Stimulated activated naive B cell treated with anti-CD40 and anti-IgM and Interleukin-4, amounts not matched to agents 10 μg/mL and 1 μg/mL and 100 μg/mL, for 72 hours (primary cell): ENCODE data around the gene PRR13.
"Not testable (repeated sequence)": the region's sequence is repeated elsewhere in the genome, so short reads cannot be mapped to it uniquely, and the experiment has no call there.

ENCODE experiments used
- ATAC-seq, 2 donors: fragments of 150-1000 bp; cut with Tn5 transposase; replicated peaks; 2 replicates each; pipeline ENCODE4 v1.10.0; 2021; ENCODE audit warnings: moderate library complexity in 1 of 2
- DNase-seq: peaks from one replicate; pipeline ENCODE4 v3.0.0; 2021
- H3K27ac Mint-ChIP-seq: one replicate; pipeline ENCODE4 v1.8.0; 2022; ENCODE audit warnings: mild to moderate bottlenecking, mixed read lengths
- H3K27me3 Mint-ChIP-seq, 2 donors: one replicate each; pipeline ENCODE4 v1.8.0; 2022; ENCODE audit warnings: mixed read lengths in 2 of 2
- H3K36me3 Mint-ChIP-seq, 2 donors: one replicate each; pipeline ENCODE4 v1.8.0; 2022; ENCODE audit warnings: mixed read lengths in 2 of 2, mild to moderate bottlenecking in 1 of 2
- H3K4me1 Mint-ChIP-seq, 2 donors: one replicate each; pipeline ENCODE4 v1.8.0; 2022; ENCODE audit warnings: mixed read lengths in 2 of 2, mild to moderate bottlenecking in 1 of 2
- H3K4me3 Mint-ChIP-seq, 2 donors: one replicate each; pipeline ENCODE4 v1.8.0; 2022; ENCODE audit warnings: mild to moderate bottlenecking in 2 of 2, mixed read lengths in 2 of 2, moderate library complexity in 1 of 2
- H3K9me3 Mint-ChIP-seq, 2 donors: one replicate each; pipeline ENCODE4 v1.8.0; 2022; ENCODE audit warnings: mixed read lengths in 2 of 2, mild to moderate bottlenecking in 1 of 2

PRR13 gene

DNA sequence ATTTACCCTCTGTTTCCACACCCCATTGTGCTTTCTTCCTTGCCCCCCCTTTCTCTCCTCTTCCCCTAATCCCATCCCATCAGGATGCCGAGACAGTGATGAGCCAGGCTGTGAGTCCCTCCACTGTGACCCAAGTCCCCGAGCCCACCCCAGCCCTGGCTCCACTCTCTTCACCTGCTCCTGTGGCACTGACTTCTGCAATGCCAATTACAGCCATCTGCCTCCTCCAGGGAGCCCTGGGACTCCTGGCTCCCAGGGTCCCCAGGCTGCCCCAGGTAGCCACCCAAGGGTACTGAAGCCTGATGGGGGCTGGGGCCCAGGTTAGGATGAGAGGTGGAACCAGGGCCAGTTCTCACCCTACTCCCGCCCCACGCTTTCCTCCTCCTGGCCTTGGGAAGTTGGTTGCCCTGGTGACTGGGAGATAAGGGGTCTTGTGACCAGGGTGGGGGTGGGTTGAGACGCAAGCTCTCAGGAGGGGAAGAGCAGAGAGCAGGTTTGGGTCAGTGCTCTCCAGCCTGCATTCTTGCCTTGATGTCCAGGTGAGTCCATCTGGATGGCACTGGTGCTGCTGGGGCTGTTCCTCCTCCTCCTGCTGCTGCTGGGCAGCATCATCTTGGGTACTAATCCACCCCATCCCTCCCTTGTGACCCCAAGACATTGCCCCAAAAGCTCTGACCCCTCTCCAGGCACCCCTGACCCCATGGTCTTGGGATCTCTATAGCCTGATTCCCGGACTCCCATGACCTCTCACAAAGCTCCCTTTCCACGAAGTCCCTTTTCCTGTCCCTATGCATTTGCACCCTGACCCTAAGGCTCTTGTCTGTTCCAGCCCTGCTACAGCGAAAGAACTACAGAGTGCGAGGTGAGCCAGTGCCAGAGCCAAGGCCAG lies 16.7 kb upstream of the PRR13 start:
- Mint-ChIP-seq H3K9me3 (no peaks in the 10 kb centered on the region), H3K4me1 (peaks cover 10 to 19% of the 10 kb centered on the region in 2 donors), H3K4me3 (no peak overlapping the region), H3K36me3 (no peaks in the 10 kb centered on the region), H3K27me3 (no peaks in the 10 kb centered on the region), H3K27ac (peak overlapping the region; percentile 34)
- DNase-seq (no peak), ATAC-seq (no peak)

DNA sequence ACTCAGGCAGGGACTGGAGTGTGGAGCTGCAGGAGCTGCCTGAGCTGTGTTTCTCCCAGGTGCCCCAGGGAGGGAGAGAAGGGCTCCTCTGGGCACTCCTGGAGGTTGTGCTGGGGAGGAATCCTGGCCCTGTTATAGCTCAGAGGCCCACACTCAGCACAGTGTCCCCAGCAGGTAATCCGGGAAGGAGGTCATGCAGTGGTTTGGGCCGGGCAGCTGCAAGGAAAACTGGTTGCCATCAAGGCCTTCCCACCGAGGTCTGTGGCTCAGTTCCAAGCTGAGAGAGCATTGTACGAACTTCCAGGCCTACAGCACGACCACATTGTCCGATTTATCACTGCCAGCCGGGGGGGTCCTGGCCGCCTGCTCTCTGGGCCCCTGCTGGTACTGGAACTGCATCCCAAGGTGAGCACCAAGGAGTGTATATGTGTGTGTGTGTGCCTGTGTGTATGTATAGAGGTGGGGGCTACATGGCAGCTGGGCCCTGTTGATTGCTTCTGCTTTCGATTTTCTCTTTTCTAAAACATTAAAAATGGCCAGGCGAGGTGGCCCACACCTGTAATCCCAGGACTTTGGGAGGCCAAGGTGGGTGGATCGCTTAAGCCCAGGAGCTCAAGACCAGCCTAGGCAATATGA lies 15.9 kb upstream of the PRR13 start:
- ATAC-seq (no peak), DNase-seq (no peak)
- peaks cover 8 to 15% of the 10 kb centered on the region in 2 donors for H3K4me1 Mint-ChIP-seq
- no peak overlapping the region for H3K4me3 Mint-ChIP-seq
- no peaks in the 10 kb centered on the region for H3K27me3 Mint-ChIP-seq
- no peaks in the 10 kb centered on the region for H3K9me3 Mint-ChIP-seq
- H3K36me3 Mint-ChIP-seq = no peaks in the 10 kb centered on the region
- no peak overlapping the region for H3K27ac Mint-ChIP-seq

DNA sequence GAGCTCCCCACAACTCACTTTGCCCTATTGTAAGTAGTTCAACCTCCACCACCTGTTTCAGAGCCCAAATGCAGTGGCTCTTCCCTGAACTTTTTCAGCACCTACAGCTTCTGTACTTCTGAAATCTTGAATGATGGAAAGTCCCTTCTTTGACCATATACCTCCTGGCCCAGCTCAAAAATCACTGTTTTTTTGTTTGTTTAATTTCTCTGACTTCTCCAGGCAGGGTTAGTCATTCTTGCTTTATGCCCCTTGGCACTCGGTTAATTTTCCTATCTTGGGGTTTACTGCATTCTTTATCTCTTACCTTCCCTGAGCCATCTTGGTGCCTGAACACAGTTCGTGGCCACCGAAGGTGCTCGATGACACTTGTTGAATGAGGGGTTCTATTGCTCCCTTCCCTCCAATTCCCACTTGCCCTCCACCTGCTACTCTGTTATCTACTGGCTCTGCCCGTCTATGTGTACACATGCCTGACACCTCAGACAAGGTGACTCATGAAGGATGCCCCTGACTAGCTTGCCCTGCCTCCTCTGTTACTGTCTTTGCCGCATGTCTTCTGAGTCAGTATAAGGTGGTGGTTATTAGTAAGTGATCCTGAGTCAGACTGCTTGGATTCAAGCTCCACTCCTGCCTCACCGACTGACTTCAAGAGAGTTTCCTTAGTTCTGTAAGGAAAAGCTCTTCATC lies 13.5 kb upstream of the PRR13 start:
- DNase-seq = no peak
- no peaks in the 10 kb centered on the region for H3K9me3 Mint-ChIP-seq
- H3K4me3 Mint-ChIP-seq = no peak overlapping the region
- H3K4me1 Mint-ChIP-seq = peaks cover 2 to 4% of the 10 kb centered on the region in 2 donors
- peak; percentile 53 to 70 for ATAC-seq
- no peaks in the 10 kb centered on the region for H3K36me3 Mint-ChIP-seq
- no peak overlapping the region for H3K27ac Mint-ChIP-seq
- H3K27me3 Mint-ChIP-seq = no peaks in the 10 kb centered on the region

DNA sequence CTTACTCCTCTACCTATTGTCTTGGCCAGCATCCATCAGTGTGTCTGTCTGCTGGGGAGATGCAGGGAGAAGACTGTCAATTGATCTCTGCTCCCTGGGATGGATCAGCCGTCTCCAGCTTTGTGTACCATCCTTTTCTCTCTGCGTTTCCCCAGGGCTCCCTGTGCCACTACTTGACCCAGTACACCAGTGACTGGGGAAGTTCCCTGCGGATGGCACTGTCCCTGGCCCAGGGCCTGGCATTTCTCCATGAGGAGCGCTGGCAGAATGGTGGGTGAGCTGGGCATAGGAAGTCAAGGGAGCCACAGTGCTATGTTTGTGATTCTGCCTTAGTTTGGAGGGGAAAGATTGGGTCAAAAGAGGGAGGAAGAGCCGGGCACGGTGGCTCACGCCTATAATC lies 12.8 kb upstream of the PRR13 start:
- no peak for DNase-seq
- H3K4me1 Mint-ChIP-seq = peaks cover 2% of the 10 kb centered on the region in 2 donors
- no peaks in the 10 kb centered on the region for H3K9me3 Mint-ChIP-seq
- ATAC-seq = no peak
- H3K4me3 Mint-ChIP-seq = no peak overlapping the region
- no peaks in the 10 kb centered on the region for H3K36me3 Mint-ChIP-seq
- no peaks in the 10 kb centered on the region for H3K27me3 Mint-ChIP-seq
- H3K27ac Mint-ChIP-seq = no peak overlapping the region

DNA sequence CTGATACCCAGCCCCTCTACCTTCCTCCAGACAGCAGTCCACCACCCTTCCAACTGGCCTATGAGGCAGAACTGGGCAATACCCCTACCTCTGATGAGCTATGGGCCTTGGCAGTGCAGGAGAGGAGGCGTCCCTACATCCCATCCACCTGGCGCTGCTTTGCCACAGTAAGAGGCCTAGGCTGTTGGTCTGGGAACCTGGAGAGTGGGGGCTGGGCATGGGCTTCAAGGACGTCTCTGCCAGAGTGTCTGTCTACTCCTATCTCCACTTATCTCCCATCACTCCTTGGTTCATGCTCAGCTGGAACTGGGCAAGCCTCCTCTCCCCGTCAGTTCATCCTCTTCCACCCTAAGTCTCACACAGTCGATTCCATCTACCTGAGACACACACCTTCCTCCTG lies 11.4 kb upstream of the PRR13 start:
- Mint-ChIP-seq H3K27me3 (no peaks in the 10 kb centered on the region), H3K4me3 (no peak overlapping the region), H3K4me1 (peaks cover 0 to 2% of the 10 kb centered on the region in 2 donors), H3K36me3 (no peaks in the 10 kb centered on the region), H3K27ac (no peak overlapping the region), H3K9me3 (no peaks in the 10 kb centered on the region)
- ATAC-seq (no peak), DNase-seq (no peak)

DNA sequence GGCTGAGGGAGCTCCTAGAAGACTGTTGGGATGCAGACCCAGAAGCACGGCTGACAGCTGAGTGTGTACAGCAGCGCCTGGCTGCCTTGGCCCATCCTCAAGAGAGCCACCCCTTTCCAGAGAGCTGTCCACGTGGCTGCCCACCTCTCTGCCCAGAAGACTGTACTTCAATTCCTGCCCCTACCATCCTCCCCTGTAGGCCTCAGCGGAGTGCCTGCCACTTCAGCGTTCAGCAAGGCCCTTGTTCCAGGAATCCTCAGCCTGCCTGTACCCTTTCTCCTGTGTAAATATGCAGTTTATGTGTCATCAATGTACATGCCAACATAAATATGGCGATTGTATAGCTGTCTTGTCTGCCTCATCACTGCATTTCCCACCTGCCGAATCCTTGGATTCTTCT lies 10.3 kb upstream of the PRR13 start:
- H3K9me3 Mint-ChIP-seq = no peaks in the 10 kb centered on the region
- H3K4me1 Mint-ChIP-seq = peaks cover 0 to 2% of the 10 kb centered on the region in 2 donors
- no peak overlapping the region for H3K27ac Mint-ChIP-seq
- H3K36me3 Mint-ChIP-seq = no peaks in the 10 kb centered on the region
- no peak for DNase-seq
- no peaks in the 10 kb centered on the region for H3K27me3 Mint-ChIP-seq
- H3K4me3 Mint-ChIP-seq = no peak overlapping the region
- ATAC-seq = no peak

DNA sequence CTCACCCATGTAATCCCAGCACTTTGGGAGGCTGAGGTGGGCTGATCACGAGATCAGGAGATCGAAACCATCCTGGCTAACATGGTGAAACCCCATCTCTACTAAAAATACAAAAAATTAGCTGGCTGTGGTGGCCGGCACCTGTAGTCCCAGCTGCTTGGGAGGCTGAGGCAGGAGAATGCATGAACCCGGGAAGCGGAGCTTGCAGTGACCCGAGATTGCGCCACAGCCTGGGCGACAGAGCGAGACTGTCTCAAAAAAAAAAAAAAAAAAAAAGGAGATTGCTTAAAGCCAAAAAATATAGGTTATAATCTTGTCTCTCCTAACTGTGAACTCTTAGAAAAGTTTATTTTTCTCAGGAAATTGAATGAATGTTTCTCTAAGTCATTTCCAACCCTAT lies 6.2 kb upstream of the PRR13 start:
- not testable (repeated sequence) for DNase-seq, H3K27me3 Mint-ChIP-seq, H3K4me1 Mint-ChIP-seq, H3K4me3 Mint-ChIP-seq, H3K27ac Mint-ChIP-seq, H3K9me3 Mint-ChIP-seq, H3K36me3 Mint-ChIP-seq, ATAC-seq

DNA sequence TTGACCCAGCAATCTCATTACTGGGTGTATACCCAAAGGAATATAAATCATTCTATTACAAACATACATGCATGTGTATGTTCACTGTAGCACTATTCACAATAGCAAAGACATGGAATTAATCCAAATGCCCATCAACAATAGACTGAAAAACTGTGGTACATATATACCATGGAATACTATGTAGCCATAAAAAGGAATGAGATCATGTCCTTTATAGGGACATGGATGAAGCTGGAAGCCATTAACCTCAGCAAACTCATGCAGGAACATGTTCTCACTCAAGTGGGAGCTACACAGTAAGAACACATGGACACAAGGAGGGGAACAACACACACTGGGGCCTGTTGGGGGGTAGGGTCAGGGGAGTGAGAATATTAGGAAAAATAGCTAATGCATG lies 2.0 kb upstream of the PRR13 start:
- H3K27me3 Mint-ChIP-seq, H3K27ac Mint-ChIP-seq, H3K4me3 Mint-ChIP-seq, H3K9me3 Mint-ChIP-seq, ATAC-seq, DNase-seq: not testable (repeated sequence)
- peaks cover 13 to 26% of the 10 kb centered on the region in 2 donors for H3K4me1 Mint-ChIP-seq
- H3K36me3 Mint-ChIP-seq = peaks cover 18 to 19% of the 10 kb centered on the region in 2 donors

DNA sequence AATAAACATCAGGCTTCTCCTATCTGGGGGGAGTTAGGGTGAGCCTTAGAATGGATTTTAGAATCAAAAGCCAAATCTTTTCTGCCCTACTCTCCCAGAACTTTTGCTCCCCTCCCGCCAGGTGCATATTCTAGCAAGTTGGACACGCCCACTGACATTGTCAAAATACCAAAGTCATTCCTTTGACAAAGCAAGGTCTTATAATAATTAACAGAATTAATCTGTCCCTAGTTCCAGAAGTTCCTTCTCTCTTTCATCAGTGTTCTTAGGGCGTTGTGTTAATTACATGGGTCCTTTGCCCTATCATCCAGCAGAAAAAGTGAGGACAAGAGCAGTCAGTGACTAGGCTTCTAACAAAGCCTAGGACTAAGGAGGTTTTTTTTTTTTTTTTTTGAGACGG lies 2.4 kb downstream of the PRR13 start:
- Mint-ChIP-seq H3K27me3 (no peaks in the 10 kb centered on the region), H3K9me3 (no peaks in the 10 kb centered on the region), H3K4me3 (peak overlapping the region; percentile 60 to 89), H3K27ac (peak overlapping the region; percentile 7), H3K36me3 (peaks cover 42 to 47% of the 10 kb centered on the region in 2 donors), H3K4me1 (peaks cover 24 to 52% of the 10 kb centered on the region in 2 donors)
- DNase-seq (no peak), ATAC-seq (no peak)

DNA sequence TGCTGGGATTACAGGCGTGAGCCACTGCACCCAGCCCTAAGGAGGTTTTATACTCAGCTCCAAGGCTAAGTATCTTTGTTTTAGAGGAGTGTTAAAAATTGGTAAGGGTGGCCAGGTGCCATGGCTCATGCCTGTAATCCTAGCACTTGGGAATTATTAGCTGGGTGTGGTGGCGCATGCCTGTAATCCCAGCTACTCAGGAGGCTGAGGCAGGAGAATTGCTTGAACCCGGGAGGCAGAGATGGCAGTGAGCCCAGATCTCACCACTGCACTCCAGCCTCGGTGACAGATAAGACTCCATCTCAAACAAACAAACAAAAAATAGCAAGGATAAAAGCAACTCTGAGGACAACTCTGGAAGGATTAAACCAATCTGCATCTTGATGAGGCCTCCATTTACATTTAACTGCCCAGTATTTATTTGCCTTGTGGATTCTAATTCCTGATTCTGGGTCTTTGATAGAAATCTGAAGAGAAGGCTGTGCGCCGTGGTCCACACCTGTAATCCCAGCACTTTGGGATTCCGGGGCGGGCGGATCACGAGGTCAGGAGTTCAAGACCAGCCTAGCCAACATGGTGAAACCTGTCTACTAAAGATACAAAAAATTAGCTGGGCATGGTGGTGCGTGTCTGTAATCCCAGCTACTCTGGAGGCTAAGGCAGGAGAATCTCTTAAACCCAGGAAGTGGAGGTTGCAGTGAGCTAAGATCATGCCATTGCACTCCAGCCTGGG lies 3.2 kb downstream of the PRR13 start:
- Mint-ChIP-seq H3K27ac (peak overlapping the region; percentile 26), H3K4me1 (peaks cover 24 to 52% of the 10 kb centered on the region in 2 donors), H3K4me3 (peak overlapping the region in 1 of 2 donors; percentile 60), H3K36me3 (peaks cover 42 to 47% of the 10 kb centered on the region in 2 donors)
- H3K27me3 Mint-ChIP-seq, ATAC-seq, H3K9me3 Mint-ChIP-seq, DNase-seq: not testable (repeated sequence)

DNA sequence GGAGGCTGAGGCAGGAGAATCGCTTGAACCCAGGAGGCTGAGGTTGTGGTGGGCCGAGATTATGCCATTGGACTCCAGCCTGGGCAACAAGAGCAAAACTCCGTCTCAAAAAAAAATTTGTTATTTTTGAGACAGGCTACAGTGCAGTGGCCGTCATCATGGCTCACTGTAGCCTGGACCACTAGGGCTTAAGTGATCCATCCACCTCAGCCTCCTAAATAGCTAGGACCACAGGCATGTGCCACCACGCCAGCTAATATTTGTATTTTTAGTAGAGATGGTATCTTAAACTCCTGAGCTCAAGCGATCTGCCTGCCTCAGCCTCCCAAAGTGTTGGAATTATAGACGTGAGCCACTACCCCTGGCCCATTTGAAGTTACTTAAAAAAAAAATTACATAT lies 9.4 kb downstream of the PRR13 start:
- Mint-ChIP-seq H3K9me3 (no peaks in the 10 kb centered on the region), H3K36me3 (peaks cover 34 to 63% of the 10 kb centered on the region in 2 donors), H3K4me1 (peaks cover 16 to 48% of the 10 kb centered on the region in 2 donors), H3K27me3 (no peaks in the 10 kb centered on the region), H3K27ac (peak overlapping the region; percentile 14), H3K4me3 (peak overlapping the region in 1 of 2 donors; percentile 6)
- ATAC-seq = no peak
- DNase-seq = no peak

DNA sequence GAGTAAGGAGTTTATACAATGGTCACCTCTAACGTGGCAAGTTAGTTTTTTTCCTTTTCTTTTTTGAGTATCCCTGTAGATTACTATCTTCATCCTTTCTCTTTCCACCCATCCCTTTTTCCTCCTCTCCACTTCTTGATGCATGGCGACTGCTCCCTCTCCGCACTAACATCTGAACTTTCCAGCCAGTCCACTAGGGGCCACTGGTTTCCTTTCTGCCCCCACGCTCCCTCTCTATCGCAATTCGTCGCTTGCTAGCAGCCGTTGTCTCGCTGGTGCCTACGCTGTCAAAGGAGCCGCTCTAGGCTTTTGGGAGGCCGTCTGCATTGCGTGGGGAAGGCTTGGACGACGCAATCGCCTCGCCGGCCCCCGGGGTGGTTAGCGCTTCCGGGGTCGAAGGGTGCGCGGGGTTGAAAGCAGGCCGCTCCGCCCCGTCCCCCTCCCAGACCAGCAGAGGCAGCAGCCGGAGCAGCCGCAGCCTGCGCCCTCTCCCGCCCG lies 10.2 kb downstream of the PRR13 start, which contains the start of gene PCBP2:
TSS of gene PCBP2 (plus strand) at position 442 of the 498 bp plus-strand sequence. CDS start 2,699 bp downstream, outside the sequence.
- Mint-ChIP-seq H3K27ac (peak within 1 kb of the TSS; percentile 100), H3K27me3 (no peaks in the 10 kb centered on the region), H3K9me3 (no peaks in the 10 kb centered on the region), H3K4me1 (peaks cover 14 to 40% of the 10 kb centered on the region in 2 donors), H3K36me3 (peaks cover 32 to 61% of the 10 kb centered on the region in 2 donors), H3K4me3 (peak within 1 kb of the TSS; percentile 92 to 98)
- peak; percentile 97 for DNase-seq
- peak; percentile 97 for ATAC-seq

DNA sequence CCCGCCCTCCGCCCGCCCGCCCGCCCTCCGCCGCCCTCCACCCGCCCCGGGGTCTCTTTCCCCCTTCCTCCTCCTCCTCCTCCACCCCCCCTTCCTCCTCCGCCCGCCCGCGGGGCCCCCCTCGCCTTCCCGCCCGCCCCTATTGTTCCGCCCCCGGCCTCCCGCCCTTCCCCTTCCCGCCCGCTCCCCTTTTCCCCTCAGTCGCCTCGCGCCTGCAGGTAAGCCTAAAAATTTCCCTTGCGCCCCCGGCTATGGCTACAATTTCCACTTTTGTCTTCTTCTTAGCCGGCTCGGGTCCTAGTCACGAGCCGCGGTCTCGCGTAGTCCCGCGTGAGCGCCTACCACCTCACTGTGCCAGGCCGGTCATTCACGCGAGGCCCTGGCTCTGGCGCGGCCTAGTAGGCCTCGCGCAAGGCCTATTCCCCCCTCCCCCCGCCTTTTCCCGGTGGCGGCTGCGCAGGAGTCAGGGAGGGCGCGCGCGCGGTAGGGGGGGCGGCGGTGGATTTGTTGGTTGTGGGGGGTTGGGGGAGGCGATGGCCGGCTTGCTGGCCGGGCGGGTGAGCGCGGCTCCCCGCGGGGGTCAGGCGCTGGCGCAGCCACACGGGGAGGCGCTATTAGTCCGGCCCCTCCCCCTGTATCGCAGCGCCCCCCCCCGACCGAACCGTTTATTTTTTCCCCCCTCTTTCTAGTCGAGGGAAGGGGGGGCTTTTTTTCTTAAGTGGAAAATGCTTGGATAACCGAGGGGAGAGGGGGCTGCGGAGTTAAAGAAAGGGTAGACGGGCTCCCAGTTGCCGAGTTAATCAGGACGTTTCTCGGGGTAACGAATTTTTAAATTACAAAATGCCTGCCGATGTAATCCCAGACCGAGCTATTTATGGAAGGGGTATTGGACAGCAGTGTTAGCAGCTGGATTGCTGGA lies 10.9 kb downstream of the PRR13 start:
- Mint-ChIP-seq H3K36me3 (peaks cover 32 to 61% of the 10 kb centered on the region in 2 donors), H3K27ac (peak overlapping the region; percentile 100), H3K4me3 (peak overlapping the region; percentile 92 to 98), H3K9me3 (no peaks in the 10 kb centered on the region), H3K27me3 (no peaks in the 10 kb centered on the region), H3K4me1 (peaks cover 14 to 39% of the 10 kb centered on the region in 2 donors)
- peak; percentile 37 to 54 for ATAC-seq
- DNase-seq = peak; percentile 62
